Heart left ventricle (tissue), 13 donors: ENCODE measurements around the gene AIPL1.

ENCODE experiments used
- POLR2A ChIP-seq, 2 donors: fragments of 450-650 bp; IDR thresholded peaks; one replicate each; pipeline ENCODE4 v1.6.1; 2017; ENCODE audit warnings: antibody characterized with exemption in 2 of 2, mild to moderate bottlenecking in 2 of 2, moderate library complexity in 2 of 2
- TF ChIP-seq, protein P1 (sequence below), 12 donors: fragments of 200-600 bp; sonication (generic) in 4 of 12; IDR thresholded peaks; one replicate each; pipeline versions ENCODE4 v1.5.0 to v1.8.0; 2018 to 2022; ENCODE audit warnings: antibody characterized with exemption in 12 of 12, mild to moderate bottlenecking in 5 of 12
- donor health status: ischemic (EF 13 %, LVEDD 7.1; RV severe dilation, severe dysfunction).
- donor health status: DM: no; HTN: yes; CAD: no.
- donor health status: DM: no; HTN: no; CAD: no.
- donor health status: ischemic (EF 25% LVEDD 6.9; RV normal size, moderate dysfunction).
- donor health status: ischemic (EF 25% LVEDD 5.7; RV mildly dilated, moderate dysfunction).
- donor health status: ischemic (EF 35%, LVEDD 5.7; RV mildly dilated, moderate dysfunction).
- donor health status: nonischemic (EF 11% LVEDD 7.7; RV severe dilation, severe dysfunction).
- donor health status: DM: yes; HTN: yes; CAD: no.
- donor health status: PGD.
- donor health status: ischemic (EF 29% LVEDD 5.4; RV normal size, mild dysfunction).
- donor health status: nonischemic (EF 23%, LVEDD 6.1; RV moderate dilation, normal function).

DNA sequence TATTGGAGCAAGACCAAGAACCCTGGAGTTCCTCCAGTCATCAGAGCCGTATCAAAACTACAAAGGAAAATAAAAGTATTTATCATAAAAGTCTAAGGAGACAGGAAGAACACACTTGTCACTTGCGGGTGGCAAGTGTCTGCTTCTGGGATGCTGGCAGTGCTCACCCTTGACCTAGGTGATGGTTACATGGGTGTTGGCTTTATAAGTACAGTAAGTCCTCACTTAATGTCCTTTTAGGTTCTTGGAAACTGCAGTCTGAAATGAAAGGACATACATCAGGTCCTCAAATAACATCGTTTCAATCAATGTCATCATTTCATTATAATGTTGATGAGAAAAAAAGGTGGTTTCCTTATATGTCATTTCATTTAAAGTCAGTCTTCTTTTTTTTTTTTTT lies 3.0 kb upstream of the AIPL1 start:
- TF ChIP-seq POLR2A (IDR thresholded peaks at IDR 0.05) = no peak
- TF ChIP-seq, protein P1, sequence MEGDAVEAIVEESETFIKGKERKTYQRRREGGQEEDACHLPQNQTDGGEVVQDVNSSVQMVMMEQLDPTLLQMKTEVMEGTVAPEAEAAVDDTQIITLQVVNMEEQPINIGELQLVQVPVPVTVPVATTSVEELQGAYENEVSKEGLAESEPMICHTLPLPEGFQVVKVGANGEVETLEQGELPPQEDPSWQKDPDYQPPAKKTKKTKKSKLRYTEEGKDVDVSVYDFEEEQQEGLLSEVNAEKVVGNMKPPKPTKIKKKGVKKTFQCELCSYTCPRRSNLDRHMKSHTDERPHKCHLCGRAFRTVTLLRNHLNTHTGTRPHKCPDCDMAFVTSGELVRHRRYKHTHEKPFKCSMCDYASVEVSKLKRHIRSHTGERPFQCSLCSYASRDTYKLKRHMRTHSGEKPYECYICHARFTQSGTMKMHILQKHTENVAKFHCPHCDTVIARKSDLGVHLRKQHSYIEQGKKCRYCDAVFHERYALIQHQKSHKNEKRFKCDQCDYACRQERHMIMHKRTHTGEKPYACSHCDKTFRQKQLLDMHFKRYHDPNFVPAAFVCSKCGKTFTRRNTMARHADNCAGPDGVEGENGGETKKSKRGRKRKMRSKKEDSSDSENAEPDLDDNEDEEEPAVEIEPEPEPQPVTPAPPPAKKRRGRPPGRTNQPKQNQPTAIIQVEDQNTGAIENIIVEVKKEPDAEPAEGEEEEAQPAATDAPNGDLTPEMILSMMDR (IDR thresholded peaks at IDR 0.05) = no peak
